ENCODE results near the gene WSCD1.

DNA sequence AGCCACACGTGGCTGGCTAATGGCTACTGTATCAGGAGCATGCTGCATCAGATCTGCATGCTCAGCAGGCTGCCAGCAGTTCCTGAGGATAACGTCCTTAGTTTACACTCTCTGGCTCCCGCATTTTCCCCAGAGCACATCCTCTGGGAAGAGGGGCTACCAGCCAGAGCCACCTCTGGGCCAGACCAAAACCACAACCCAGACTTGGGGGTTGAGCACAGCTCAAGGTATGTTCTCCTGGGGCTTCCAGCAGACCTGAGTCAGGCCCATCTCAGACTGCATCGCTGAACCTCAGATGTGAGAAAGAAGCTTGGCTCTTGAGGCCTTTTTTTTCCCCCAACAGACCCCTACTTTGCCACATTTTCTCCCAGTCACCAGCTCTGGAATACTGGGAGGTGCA lies 23.7 kb upstream of the WSCD1 start:
- no peak for TF ChIP-seq ZFP30 (CRISPR knock-in tag; IDR thresholded peaks at IDR 0.05)
- TF ChIP-seq ZFP3 (CRISPR knock-in tag; IDR thresholded peaks at IDR 0.05), result no peak
- no peak for TF ChIP-seq SNAI2 (CRISPR knock-in tag; IDR thresholded peaks at IDR 0.05)
- TF ChIP-seq TOX (CRISPR knock-in tag; IDR thresholded peaks at IDR 0.05; ENCODE audit: borderline replicate concordance), result no peak
- TF ChIP-seq, protein P1, sequence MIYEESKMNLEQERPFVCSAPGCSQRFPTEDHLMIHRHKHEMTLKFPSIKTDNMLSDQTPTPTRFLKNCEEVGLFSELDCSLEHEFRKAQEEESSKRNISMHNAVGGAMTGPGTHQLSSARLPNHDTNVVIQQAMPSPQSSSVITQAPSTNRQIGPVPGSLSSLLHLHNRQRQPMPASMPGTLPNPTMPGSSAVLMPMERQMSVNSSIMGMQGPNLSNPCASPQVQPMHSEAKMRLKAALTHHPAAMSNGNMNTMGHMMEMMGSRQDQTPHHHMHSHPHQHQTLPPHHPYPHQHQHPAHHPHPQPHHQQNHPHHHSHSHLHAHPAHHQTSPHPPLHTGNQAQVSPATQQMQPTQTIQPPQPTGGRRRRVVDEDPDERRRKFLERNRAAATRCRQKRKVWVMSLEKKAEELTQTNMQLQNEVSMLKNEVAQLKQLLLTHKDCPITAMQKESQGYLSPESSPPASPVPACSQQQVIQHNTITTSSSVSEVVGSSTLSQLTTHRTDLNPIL (CRISPR knock-in tag; IDR thresholded peaks at IDR 0.05; ENCODE audit: low read depth), result no peak
- no peak for TF ChIP-seq PATZ1 (CRISPR knock-in tag; IDR thresholded peaks at IDR 0.05; ENCODE audit: borderline replicate concordance)
- no peak for TF ChIP-seq BACH2 (CRISPR knock-in tag; IDR thresholded peaks at IDR 0.05; ENCODE audit: borderline replicate concordance)
- no peak for TF ChIP-seq CSDC2 (CRISPR knock-in tag; IDR thresholded peaks at IDR 0.05)
- TF ChIP-seq OSR1 (CRISPR knock-in tag; IDR thresholded peaks at IDR 0.05), result no peak
- no peak for TF ChIP-seq ZNF565 (CRISPR knock-in tag; conservative IDR thresholded peaks at IDR 0.05; ENCODE audit: low read depth)
- TF ChIP-seq ARNTL (CRISPR knock-in tag; IDR thresholded peaks at IDR 0.05; ENCODE audit: borderline replicate concordance, low read depth), result no peak
- TF ChIP-seq TSHZ2 (CRISPR knock-in tag; IDR thresholded peaks at IDR 0.05), result no peak
- TF ChIP-seq ESRRG (CRISPR knock-in tag; IDR thresholded peaks at IDR 0.05), result no peak
